GM23248 (cell line): ENCODE measurements around the gene TMEM178B.

Experiments
- EZH2 ChIP-seq: fragments of 200-600 bp; sonication (generic); IDR thresholded peaks from 2 replicates; pipeline ENCODE4 v1.6.1; 2018; ENCODE audit warnings: antibody characterized with exemption, mild to moderate bottlenecking; ENCODE audit not compliant: insufficient read depth, poor library complexity, severe bottlenecking
- EZH2phosphoT487 ChIP-seq: fragments of 200-600 bp; sonication (generic); IDR thresholded peaks from 2 replicates; pipeline ENCODE4 v1.6.1; 2018; ENCODE audit warnings: antibody characterized with exemption, moderate library complexity, mild to moderate bottlenecking, low read depth; ENCODE audit not compliant: insufficient read depth

GRCh38 chr7:141217938-141218337, 144.1 kb downstream of the TMEM178B start:
- TF ChIP-seq EZH2phosphoT487 (no peak), EZH2 (no peak)
